HG02588 (cell line): Measurements from ENCODE around the gene HORMAD2.

Source experiments
- ATAC-seq: cut with Tn5 transposase; IDR thresholded peaks from one replicate; pipeline ENCODE4 v1.9.1; 2021; ENCODE audit warnings: mild to moderate bottlenecking, moderate library complexity; ENCODE audit not compliant: unreplicated experiment

The HORMAD2 gene, protein sequence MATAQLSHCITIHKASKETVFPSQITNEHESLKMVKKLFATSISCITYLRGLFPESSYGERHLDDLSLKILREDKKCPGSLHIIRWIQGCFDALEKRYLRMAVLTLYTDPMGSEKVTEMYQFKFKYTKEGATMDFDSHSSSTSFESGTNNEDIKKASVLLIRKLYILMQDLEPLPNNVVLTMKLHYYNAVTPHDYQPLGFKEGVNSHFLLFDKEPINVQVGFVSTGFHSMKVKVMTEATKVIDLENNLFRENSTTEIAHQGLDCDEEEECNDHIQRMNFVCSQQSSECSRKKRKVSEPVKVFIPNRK

DNA sequence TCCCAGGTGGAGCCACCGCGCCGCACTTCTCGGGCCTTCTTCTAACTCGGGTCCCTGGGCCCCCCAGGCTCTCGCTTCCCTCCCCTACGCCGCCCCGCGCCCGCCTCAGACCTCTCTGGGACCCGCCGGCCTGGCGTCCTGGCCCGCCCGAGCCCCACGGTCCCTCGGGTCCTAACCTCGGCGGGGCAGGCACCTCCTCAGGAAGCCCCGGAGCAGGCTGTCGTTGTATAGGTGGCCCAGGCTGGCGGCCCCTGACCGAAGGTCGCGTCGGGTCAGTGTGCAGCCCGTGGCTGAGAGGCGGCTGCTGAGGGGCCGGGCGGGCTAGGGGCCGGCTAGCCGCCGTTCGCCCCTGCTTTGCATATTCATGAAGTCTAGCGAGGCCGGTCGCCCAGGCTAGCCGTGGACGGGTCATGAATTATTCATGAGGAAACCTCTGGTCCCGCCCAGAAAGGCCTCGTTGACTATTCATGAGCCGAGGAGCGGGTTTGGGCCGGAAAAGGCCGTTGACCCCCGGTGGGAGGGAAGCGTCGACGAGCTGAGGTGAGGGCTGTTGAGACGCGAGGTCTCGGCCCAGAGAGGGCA lies at the start of gene HORMAD2:
Gene HORMAD2, plus strand, starts transcription at position 513 of the 582 bp plus-strand sequence. CDS start 13,489 bp downstream, outside the sequence.
- ATAC-seq: no peak

DNA sequence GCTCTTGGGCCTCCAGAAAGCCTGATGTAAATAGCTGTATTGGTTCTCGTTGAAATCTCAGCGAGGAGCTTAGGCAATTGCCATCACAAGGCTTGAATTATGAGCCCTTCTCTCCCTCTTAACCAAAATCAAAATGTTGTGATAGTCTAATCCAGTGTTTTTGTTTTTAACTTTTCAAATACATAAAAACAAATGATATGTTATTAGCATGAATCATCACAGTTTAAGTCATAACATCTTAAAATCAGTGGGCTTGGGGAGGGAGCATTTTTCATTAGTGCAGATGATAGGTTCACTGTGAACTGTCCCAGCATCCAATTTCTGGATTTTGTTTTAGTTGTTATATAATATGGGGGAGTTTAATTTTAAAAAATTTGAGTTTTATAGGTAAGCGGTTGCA lies 48.9 kb upstream of the HORMAD2 start:
- ATAC-seq: no peak

DNA sequence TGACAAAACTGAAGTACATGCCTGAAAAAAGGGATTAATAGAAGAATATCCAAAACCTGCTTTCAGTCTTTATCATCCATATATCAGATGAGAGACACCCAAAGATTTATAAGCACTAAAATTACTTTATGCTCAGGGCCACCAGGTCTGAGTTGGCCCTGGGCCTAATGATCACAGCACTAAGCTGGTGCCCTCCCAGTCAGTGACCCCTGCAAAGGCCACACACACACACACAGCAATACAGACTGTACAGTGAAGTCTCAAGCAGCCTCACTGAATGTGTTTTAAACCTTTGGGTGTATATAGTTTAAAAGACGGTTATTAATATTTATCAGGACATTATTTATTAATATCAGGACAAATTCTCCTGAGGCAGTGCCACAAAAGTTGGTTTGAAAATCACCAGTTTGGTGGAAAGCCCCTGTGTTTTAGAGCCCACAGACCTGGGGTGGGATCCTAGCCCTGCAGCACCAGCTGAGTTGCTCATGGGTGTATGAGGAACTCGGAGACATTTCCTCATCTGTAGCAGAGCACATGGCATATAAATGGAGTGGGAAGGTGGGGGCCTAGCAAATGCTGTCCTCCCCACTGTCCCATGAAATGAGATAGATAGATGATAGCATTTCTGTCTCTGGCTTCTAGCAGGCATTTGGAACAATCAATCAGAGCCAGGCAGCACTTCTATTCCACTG lies 48.4 kb upstream of the HORMAD2 start:
- ATAC-seq: no peak

DNA sequence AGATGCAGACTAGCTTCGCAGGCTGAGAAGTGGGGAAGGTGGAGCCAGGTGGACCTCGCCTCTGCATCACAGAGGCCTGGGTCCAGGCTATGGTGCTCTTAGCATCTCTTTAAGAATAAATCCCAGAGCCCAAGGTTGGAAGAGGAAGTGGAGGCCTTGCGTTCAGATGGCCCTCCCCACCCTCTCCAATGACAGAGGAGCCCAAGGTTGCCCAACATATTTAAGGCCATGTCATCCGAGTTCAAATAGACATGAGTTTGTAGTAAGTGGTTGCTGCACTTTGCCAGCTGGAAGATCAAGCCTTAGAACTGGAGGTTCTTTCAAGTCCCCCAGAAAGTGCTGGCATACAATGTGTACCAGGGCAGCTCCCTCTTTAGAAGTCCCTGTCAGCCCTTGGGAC lies 47.1 kb upstream of the HORMAD2 start:
- no peak for ATAC-seq

DNA sequence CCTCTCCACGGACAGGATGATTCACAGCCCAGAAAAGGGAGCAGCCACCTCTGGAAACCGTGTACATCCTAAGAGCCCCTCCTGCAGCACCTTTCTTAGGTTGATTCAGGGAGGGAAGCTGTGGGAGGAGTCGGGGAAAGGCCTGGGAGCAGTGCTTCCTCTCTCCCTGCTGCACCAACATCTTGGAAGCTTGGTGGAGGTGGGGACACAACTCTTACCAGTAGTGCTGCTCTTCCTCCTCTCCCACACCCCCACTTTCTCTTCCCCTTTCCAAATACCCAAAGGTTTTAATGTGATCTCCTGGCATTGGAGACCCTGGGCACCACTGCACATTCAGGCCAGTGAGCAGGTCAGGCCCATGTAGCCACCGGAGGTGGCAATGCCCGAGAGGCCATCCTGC lies 46.4 kb upstream of the HORMAD2 start:
- ATAC-seq: no peak

DNA sequence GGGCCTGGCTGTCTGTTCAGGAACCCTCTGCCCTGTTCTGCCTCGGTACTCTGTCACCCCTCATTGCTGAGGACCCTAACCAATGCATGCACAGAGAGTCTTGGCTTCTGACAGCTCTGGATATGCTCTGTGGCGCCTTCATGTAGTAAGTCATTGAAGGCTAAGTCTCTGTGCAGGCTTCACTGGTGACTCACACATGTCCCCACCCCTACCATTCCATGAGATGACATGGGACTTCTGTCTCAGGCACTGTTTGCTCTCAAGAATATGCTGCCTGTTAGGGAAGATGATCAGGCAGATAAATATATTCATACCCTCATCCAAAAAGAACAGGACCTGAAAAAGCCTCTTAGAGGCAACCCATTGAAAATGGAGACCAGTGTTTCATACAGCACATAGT lies 43.6 kb upstream of the HORMAD2 start:
- no peak for ATAC-seq

DNA sequence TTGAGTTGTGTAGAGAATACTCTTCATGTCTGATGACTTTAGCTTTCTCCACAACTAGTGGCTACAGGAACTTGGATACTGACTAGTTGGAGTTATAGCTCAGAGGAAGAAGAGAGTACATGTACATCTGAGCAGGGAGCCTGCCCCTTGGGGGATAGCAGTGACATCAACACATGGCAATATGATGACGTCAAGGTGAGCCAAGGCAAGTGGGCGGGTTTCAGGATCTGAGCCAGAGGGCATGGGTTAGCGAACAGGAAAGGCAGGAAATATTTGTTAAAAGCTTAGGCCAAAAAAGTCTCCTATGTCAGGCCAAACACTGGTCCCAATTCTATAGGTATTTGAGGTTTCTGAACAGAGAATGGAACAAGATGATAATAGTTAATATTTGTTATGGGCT lies 42.0 kb upstream of the HORMAD2 start:
- no peak for ATAC-seq

DNA sequence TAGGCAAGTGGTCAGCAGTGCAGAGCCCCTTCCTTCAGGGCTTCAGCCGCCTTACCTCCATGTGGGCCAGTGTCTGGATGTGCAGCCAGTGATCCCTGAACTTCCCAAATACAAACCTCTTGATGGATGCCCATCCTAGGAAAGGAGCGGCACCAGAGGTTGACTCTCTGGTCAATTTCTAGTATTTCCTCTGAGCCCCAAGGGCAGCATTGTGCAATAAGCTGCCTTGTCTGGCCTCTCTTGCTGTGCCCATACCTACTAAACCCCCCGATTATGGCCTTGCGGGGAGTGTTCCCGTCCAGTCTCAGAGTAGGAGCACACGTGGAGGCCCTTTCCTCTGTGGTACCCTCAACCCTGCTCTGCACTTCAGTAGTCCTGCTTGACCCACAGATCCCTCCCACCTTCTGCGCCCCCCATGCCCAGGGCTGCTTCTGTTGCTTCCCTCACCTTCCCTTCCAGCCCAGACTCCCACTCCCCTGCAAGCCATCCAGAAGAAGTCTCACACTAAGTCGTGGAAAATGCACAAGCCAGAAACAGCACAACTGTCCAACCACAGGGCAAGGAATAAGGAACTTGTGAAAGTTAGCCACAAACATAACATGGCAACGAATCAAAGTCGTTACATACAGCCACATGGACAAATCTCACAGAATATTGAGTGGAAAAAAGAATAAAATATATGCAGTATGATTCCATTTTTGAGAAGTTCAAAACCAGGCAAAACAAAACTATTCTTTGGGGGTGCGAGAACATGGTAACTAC lies 39.6 kb upstream of the HORMAD2 start:
- ATAC-seq: no peak

DNA sequence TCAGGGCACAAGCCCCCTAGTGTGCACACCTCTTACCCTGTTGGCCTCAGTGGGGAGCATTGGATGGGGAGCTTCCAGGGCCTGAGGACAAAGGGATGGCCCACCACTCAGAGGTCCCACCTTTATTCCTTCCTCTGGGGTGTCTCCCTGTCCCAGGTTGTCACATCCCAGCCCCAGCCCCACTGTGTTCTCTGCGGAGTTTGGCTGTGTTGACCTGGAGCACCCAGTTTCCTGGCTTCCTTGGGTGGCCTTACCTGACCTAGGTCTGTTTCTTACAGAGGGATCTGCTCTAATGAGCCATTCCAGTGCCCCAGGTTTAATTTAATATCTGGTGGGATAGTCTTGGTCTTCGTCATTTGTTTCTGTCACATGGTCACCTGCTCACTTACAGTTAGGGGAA lies 38.8 kb upstream of the HORMAD2 start:
- no peak for ATAC-seq

DNA sequence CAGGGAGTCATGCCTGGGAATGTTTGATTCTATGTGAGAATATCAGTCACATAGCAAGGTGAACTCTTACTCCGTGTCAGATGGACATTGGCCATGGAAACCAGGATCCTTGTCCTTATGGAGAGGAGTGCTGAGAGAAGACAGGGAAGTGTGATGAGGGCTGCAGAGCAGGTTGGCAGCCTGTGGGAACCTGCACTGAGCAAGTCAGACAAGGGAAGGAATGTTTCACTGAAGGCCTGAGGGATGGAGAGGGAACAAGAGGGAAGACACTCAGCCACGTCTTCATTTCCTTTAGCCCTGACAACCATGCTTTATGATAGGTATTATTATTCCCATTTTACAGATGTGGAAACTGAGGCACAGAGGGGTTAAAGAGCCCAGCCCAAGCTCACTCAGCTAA lies 38.4 kb upstream of the HORMAD2 start:
- ATAC-seq: no peak

DNA sequence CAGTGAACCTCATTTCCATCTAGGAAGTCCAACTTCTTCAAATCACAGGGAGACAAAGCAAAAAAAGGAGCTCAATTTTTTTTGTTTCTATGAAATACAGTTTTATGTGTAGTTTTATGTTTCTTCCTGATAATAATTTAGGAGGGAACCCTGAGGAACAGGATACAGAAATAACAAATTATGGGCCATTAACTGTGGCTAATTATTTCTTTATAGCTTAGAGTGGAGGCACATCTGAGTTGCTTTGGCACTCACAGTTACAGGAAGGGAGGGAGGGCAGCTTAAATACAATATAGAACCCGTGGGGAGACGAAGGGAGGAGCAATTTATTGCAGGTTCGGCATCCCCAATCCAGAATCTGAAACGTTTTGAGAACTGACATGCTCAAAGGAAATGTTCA lies 37.1 kb upstream of the HORMAD2 start:
- ATAC-seq: no peak

DNA sequence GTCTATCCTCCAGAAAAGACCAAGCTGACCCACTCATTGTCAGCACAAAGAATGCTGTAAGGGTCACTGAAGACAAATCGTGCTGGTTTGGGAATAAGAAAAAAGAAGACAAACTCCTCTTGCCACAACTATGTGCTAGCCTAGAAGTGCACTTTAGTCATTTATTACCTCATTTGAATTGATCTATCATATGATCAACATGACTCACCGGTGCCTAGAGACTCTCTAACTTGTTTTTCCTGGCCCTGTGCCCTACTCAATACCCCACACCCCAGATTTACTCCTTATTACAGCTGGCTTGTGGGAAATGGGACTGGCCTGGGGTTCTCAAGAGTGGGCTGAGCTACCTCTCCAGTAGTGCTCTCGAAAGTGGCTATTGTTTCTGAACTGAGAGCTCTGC lies 35.9 kb upstream of the HORMAD2 start:
- no peak for ATAC-seq

DNA sequence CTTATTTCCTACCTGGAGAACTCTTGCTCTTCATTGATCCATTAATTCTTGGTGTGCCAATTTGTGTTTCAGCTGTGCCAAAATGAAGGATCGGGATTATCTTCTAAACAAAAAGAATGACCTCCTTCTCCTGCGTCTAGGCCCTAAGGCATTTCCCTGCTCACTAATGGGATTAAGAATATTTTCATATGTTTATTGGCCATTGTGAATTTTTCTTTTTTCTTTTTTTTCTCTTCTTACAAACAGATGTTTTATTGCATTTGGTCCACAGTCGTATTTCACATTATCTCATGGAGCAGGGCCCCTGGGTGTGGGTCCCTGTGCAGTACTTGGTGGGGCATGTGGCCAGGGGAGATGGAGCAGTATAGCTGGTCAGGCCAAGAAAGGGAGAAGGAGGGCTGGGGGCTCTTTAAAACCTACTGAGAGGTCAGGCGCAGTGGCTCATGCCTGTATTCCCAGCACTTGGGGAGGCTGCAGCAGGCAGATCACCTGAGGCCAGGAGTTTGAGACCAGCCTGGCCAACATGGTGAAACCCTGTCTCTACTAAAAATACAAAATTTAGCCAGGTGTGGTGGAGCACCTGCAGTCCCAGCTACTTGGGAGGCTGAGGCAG lies 35.3 kb upstream of the HORMAD2 start:
- no peak for ATAC-seq

DNA sequence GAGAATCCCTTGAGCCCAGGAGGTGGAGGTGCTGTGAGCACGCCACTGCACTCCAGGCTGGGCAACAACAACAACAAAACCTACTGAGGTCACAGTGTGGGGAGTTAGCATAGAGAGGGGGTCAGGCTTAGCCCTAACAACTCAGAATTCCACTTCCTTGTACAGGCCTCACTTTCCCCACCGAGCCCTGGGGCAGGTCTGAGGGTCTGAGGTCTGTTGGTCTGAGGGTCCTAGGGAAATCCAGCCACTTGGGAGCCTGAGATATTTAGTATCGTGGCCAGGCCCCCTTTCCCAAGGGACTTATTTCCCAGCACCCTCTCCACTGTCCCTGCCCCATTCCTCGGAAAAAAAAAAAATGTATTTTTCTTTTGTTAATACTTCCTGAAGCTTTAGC lies 34.8 kb upstream of the HORMAD2 start:
- no peak for ATAC-seq

DNA sequence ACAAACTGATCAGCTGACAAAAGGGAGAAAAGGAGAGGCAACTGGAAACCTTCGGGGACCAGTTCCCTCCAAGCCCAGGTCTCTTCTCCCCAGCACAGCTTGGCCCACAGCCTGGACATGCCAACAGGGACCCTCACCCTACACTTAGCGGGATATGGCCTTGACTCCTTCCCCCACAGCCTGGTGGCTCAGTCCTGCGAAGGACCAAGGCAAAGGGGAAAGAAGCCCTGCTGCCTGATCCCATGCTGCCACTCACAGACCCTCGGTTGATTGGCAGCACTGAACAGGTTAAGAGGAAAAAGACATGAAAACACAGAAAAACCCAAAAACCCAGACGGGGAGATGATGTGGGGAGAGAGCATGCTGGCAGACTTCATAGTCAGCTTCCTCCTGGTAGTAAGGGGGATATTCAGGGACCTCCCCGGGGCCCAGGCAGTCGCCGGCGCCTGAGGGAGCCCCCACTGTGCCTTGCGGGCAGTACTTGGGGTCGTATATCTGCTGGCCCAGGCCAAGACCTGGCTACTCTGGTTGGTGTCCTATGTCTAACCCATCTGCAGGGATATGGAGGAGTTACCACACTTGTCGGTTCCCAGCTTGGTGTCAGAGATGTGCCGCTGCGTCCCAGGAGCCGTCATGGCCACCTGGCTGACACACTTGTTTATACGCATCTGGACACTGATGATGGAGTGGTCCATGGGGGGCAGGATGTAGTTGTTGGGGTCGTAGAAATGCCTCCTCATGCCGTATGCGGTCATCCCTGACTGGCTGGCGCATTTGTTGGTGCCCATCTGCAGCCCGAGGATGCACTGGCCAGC lies 34.2 kb upstream of the HORMAD2 start:
- ATAC-seq: no peak

DNA sequence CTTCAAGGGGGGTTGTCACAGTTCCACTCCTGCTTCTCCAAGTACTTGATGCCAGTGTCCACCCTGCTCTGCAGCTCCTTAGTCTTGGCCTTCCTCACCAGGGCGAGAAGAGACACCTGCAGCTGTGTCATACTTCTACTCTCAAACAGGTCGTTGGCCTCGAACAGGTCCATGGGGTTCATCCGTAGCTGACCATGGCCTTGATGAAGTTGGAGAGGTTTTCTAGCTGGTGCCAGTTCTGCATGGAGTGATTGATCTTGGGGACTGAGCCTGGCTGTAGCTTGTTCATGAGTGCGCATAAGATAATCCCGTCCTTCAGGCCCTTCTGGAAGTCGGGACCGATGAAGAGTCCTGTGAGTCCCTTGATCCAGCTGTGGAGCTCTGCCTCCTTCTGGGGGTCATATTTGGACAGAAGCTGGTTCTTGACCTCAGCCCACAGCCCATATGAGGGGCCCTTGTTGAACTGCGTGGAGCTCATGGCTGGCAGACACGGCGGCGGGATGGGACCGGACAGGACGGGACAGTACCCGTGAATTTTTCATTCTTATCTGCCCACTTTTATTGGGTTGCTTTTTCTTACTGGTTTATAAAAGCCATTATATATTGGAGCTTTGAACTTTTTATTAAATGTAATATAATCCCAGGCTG lies 33.4 kb upstream of the HORMAD2 start:
- no peak for ATAC-seq

DNA sequence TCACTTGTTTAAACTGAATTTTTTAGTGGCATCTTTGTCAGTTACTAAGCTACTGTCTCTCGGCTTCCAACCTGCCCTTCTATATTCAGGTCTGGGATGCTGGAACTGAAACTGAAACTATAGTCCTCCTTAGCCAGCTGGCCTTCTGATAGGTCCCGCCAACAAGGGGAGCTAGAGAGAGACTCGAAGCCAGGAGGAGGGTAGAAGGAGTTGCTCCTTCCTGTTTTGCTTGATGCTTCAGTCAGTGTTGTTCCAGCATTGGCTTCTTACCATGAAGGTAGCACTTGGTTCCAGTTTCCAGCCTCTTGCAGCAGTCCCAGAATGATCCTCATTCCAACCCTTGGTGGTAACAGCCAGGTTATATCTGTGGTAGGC lies 32.9 kb upstream of the HORMAD2 start:
- no peak for ATAC-seq

DNA sequence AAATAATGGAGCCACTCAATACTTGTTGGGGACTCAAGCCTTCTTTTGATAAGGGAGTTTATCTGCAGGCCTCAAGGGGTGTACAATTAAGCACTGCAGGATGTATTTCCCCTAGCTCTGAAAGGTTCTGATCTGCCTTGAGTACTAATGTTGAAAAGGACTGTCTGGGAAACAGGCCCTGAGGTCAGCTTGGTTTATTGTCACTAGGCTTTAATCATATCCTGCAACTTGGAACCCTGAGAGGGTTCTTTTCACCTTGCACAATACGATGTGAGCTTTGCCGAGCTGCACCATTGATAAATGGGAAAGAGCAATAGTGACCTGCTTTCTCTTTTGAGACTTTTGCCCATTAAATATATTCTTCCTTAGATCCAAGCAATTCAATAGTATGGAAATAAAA lies 31.6 kb upstream of the HORMAD2 start:
- ATAC-seq: no peak

DNA sequence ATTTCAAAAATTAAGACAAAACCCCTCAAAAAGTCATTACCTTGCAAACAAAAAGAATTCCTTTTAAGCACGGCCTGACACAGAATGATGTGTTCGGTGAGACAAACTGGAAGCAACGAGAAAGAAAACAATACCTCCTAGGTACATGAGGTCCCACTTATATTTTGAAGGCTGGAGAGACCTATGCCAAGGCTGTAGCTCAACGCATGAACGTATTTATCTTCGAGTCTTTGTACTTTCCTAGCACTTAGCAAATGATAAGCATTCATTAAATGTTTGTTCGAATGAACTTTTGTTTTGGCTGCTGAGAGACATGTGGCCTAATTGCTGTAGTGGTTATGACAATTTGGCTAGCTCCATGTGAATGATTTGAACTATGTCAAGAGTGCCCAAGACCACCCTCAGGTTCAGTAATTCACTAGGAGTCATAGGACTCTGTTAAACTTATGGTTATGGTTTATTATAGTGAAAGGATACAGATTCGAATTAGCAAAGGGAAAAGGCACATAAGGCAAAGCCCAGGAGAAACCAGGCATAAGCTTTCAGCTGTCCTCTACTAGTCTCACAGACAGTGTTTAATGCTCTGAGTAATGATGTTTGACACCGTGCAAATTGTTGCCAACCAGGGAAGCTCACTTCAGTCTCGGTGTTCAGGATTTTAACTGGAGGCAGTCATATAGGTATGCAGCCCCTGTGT lies 26.0 kb upstream of the HORMAD2 start:
- ATAC-seq: no peak

DNA sequence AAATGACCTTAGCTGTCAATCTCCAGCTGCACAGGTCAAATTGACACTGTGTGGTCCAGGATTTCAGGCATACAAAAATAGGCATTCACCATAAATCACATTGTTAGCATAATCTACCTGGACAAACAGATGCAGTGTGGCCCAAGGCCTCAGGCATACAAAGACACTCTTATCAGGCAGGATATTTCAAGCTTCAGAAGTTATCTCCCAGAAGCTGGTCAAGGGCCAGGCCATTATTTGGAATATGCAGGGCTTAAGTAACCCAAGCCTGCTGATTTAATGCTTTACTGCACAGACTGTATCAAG lies 25.5 kb upstream of the HORMAD2 start:
- no peak for ATAC-seq
